ENCODE data around the gene DNASE1.

The DNASE1 gene

DNA sequence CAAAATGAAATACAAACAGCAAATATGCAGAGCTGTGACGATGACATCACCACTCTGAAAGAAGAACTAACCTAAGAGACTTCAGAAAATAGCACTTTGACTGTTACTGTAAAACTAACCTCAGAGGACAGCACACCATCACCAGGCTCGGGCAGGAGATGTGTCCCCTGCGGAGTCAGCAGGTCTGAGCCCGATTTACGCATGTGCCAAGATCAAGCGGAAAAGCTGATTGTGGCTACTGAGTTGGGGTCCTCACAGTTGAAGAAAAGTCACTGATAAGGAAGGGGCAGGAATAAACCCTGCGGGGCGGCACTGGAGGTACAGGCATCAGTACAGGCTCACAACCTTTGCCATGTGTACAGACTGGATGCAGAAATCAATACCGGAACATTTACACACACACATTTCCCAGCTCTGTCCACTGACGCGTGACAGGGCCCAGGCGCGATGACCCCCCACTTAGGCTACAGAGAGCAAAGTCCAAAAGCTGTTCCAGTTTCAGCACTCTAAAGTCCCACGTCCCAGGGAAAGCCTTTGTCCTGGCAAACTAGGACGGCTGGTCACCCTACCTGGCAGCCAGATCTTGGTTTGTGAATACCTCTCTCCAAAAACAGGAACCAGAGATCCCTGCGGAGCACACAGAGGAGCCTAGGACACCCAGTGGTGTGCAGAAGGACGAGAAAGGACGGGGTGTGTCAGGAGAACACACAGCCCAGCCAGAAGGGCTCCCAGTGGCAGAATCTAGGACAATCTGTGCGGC is 41.3 kb downstream of the DNASE1 start:
- no peak for DNase-seq (ENCODE audit: low read depth in 2 of 2)

DNA sequence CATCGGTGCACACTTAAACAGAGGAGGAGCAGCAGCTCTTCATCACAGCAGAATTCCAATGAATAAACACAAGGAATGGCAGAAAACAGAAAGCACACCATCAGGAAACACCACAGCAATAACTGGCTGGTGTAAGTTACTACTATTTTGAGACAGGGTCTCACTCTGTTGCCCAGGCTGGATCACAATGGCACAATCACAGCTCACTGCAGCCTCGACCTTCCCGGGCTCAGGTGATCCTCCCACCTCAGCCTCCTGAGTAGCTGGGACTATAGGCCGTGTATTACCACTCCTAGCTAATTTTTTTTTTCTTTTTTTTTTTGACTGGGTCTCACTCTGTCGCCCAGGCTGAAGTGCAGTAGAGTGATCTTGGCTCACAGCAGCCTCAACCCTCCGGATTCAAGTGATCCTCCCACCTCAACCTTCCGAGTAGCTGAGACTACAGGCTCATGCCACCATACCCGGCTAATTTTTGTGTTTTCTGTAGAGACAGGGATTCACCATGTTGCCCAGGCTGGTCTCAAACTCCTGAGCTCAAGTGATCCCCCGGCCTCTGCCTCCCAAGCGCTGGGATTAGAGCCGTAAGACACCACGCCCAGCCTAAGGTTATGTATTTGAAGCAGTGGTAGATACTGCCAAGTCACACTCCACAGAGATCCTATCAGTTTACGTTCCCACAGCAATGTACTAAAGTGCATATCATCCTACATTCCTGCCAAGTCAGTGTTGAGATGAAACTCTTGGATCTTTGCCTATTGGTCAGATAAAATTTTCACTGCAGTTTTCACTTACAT is 42.1 kb downstream of the DNASE1 start:
- no peak for DNase-seq (ENCODE audit: low read depth in 2 of 2)

DNA sequence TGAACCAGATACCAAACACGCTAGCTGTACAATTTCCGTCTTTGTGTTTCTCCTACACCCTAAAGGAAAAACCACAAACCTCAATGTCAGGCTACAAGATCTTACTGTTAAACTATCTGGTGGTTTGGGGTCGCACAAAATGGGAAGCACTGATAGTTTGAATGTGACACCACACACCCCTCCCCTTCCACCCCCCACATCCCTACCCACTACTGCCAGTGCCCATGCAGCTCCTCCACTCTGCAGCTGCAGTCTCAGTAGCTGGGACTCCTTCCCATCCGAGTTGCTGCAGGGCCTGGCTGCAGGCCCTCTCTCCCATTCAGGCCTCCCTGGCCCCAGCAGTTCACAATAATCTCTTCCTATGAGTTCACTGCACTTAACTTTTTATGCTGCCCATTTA is 44.5 kb downstream of the DNASE1 start:
- no peak for DNase-seq (ENCODE audit: low read depth in 2 of 2)

DNA sequence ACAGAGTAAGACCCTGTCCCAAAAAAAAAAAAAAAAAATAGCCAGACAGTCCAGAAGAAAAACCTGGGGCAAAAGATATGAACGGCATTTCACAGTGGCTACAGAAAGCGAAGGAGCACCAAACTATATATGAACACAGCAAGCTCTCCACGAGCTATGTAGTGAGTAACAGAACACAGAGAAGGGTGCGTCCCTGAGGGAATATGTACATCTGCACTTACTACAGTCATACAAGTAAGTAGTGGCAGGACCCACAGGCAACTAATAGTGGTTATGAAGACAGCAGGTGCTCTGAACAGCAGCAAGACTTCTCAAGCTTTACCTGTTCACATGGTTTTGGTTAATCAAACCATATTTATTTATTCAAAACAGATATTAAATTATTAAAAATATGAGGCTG is 47.0 kb downstream of the DNASE1 start:
- no peak for DNase-seq (ENCODE audit: low read depth in 2 of 2)

DNA sequence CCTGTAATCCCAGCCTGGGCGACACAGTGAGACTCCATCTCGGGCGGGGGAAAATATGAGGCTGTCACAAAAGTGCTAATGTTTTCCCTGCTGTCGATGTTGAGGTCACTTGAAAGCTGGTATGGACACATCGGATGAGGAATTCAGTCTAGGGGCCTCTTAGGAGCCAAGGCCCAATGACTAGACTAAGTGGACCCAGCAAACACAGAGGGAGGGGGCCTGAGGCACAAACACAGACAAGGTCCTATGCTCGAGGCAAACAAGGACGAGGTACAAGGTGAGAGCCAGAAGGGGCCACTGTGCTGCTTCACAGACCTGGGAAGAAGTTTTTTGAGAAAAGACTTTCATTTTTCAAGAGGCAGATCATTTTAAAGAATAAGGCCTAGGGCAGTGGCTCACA is 47.6 kb downstream of the DNASE1 start:
- DNase-seq (ENCODE audit: low read depth in 2 of 2), result no peak

DNA sequence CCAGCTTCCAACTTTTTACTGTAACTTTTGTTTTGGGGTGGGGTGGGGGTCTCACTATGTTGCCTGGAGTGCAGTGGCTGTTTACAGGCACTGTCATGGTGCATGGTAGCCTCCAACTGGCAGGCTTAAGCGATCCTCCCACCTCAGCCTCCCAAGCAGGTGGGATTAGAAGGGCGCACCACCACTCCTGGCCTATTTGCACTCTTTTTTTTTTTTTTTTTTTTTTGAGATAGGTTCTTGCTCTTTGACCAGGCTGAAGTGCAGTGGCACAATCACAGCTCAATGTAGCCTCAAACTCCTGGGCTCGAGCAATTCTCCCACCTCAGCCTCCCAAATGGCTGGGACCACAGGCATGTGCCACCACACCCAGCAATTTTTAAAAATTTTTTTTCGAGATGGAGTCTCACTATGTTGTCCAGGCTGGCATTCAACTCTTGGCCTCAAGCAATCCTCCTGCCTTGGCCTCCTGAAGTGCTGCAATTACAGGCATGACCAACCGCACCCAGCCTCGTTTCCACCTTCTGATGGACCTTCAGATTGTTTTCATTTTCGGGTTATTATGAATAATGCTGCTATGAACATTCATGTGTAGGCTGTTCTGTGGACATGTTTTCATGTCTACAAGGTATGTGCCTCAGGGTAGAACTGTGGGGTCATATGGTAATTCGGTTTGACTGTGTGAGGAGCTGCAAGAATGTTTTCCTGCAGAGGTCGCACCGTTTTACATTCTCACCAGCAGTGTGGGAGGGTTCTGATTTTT is 51.9 kb downstream of the DNASE1 start:
- no peak for DNase-seq (ENCODE audit: low read depth in 2 of 2)

All from stimulated activated CD8-positive, alpha-beta memory T cell treated with anti-CD3 and anti-CD28 coated beads, Interleukin-15, amount 100 ng/mL, for 48 hours (primary cell).